ENCODE results near the gene OR1N2. TPM values are rescaled to one million over a fixed set of nuclear protein-coding genes. Genes with fewer than 3 reads are reported as not detected.

Gene OR1N2
- total RNA-seq, 1 donor from 2014 or later = not detected

Other genes with a start within 250 kb of the OR1N2 start
- gene PTGS1, start 182.1 kb upstream of the OR1N2 start, total RNA-seq = 9.6 and 14.0 TPM in 2 replicates
- not detected in 2 replicates for gene OR1J1, start 75.2 kb upstream of the OR1N2 start, total RNA-seq
- gene OR1J2, start 42.3 kb upstream of the OR1N2 start, total RNA-seq = not detected in 2 replicates
- not detected in 2 replicates for gene OR1J4, start 34.0 kb upstream of the OR1N2 start, total RNA-seq
- gene OR1N1, start 25.8 kb upstream of the OR1N2 start, total RNA-seq = not detected in 2 replicates
- gene OR1L8, start 30.3 kb downstream of the OR1N2 start, total RNA-seq = not detected in 2 replicates
- gene OR1Q1, start 61.6 kb downstream of the OR1N2 start, total RNA-seq = not detected in 2 replicates
- not detected in 2 replicates for gene OR1B1, start 104.5 kb downstream of the OR1N2 start, total RNA-seq
- gene OR1L1, start 108.6 kb downstream of the OR1N2 start, total RNA-seq = not detected in 2 replicates
- not detected in 2 replicates for gene OR1L3, start 122.0 kb downstream of the OR1N2 start, total RNA-seq
- not detected in 2 replicates for gene OR1L4, start 170.9 kb downstream of the OR1N2 start, total RNA-seq
- not detected in 2 replicates for gene OR1L6, start 189.2 kb downstream of the OR1N2 start, total RNA-seq
- not detected in 2 replicates for gene OR5C1, start 235.8 kb downstream of the OR1N2 start, total RNA-seq
- not detected in 2 replicates for gene OR1K1, start 247.0 kb downstream of the OR1N2 start, total RNA-seq

Data from myocyte (in vitro differentiated cells).